IPS-18c (cell line): ENCODE results near the gene CCDC117.
A peak's percentile ranks its signal among the peaks of the same experiment; 100 is the strongest.
"Not testable (repeated sequence)": the region's sequence is repeated elsewhere in the genome, so short reads cannot be mapped to it uniquely, and the experiment has no call there.

Experiments used
- H3K4me3 ChIP-seq: 2 replicates; pipeline ENCODE4 v1.7.0; 2013; ENCODE audit warnings: low read depth, mild to moderate bottlenecking, low read length, moderate library complexity; ENCODE audit not compliant: insufficient read depth
- H3K9me3 ChIP-seq: one replicate; pipeline ENCODE4 v1.6.1; 2013; ENCODE audit warnings: mild to moderate bottlenecking, low read length, moderate library complexity; ENCODE audit not compliant: control insufficient read depth, insufficient read depth

CCDC117 gene

DNA sequence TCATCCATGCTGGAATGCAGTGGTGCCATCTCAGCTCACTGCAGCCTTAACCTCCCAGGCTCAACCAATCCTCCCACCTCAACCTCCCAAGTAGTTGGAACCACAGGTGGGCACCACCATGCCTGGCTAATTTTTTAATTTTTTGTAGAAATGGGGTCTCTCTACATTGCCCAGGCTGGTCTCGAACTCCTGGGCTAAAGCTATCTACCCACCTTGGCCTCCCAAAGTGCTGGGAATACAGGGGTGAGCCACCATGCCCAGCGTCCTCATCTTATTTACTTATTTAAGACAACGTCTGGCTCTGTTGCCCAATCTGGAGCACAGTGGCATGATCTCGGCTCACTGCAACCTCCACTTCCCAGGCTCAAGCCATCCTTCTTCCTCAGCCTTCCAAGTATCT lies 10.5 kb upstream of the CCDC117 start:
- not testable (repeated sequence) for H3K4me3 ChIP-seq, H3K9me3 ChIP-seq

DNA sequence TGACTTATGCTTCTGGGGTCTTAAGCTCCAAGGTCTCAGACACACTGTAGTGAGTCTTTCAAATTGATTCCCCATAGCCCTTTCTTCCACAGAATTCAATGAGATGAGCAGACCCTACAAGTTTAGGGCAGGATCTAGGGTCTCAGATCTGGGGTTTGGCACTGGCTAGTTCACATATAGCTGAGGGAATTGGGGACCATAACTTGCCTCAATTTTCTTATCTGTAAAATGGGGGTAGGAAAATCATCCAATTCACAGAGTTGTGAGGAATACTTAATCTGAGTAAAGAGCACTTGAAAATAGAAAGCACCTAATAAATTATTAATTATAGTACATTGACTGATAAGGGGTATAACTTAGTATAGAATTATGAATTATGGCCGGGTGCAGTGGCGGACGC lies 5.9 kb upstream of the CCDC117 start:
- H3K9me3 ChIP-seq, result peaks cover 2% of the 10 kb centered on the region
- H3K4me3 ChIP-seq, result no peak overlapping the region

DNA sequence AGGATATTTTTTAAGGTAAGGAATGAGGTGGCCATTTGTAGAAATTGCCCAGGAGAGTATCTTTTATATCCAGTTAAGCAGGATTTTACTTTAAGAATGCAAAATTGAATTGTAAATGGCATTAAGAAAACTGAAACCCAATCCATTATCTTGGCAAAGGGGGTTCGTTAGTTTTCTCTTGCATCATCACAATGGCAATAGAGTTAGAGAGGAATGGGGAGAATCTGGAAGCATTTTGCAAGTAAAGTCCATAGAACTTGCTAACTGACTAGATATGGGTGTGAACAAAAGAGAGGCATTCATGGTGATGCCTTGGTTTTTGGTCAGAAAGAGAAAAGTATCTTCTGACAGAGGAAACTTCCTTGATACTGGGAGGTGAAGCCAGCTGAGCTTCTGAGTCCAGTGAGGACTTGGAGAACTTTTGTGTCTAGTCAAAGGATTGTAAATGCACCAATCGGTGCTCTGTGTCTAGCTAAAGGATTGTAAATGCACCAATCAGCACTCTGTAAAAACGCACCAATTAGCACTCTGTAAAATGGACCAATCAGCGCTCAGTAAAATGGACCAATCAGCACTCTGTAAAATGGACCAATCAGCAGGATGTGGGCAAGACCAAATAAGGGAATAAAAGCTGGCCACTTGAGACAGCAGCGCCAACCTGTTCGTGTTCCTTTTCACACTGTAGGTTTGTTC lies 3.6 kb upstream of the CCDC117 start:
- H3K4me3 ChIP-seq, result no peak overlapping the region
- H3K9me3 ChIP-seq, result peaks cover 5% of the 10 kb centered on the region

DNA sequence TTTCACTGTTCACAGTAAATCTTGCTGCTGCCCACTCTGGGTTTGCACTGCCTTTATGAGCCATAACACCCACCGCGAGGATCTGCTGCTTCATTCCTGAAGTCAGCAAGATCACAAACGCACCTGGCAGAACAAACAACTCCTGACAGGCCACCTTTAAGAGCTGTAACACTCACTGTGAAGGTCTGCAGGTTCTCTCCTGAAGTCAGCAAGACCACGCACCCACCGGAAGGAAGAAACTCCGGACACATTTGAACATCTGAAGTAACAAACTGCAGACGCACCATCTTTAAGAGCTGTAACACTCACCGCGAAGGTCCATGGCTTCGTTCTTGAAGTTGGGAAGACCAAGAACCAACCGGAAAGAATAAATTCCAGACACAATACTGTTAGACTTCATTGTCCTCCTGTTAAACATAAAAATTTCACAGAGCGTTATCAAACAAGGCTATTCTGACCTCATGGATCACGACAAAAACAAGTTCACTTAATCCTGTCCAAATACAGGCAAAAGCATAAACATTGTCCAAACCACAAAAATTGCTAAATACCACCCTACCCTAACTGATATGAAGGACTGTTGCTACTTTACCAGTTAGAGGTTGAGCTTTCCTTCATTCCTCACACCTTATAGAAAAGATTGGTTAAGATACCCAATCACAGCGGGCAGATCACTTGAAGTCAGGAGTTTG lies 3.0 kb upstream of the CCDC117 start:
- Histone ChIP-seq H3K9me3 (peaks cover 5% of the 10 kb centered on the region), H3K4me3 (no peak overlapping the region)

DNA sequence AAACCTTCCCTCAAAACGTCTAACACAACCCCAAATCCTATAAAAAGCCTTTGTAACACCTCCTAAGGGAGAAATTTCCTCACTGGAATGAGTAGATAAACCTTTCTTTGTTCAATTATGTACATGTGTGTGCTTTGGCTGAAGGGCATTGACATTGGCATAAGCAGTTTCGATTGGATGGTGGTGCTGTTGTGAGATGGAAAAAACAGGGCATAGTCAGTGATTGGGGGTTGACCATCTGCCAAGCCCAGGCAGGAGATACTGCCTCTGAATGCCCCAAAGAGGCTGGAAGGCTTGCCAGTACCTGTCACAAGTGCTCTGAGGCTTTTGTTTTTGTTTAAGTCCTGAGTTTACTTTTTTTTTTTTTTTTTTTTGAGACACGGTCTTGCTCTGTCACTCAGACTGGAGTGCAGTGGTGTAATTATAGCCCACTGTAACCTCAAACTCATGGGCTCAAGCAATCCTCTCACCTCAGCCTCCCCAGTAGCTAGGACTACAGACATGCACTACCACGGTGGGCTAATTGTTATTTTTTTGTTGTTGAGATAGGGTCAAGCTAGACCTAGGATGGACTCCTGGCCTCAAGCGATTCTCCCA lies 1.2 kb upstream of the CCDC117 start:
- Histone ChIP-seq H3K9me3 (peaks cover 5% of the 10 kb centered on the region), H3K4me3 (no peak overlapping the region)

DNA sequence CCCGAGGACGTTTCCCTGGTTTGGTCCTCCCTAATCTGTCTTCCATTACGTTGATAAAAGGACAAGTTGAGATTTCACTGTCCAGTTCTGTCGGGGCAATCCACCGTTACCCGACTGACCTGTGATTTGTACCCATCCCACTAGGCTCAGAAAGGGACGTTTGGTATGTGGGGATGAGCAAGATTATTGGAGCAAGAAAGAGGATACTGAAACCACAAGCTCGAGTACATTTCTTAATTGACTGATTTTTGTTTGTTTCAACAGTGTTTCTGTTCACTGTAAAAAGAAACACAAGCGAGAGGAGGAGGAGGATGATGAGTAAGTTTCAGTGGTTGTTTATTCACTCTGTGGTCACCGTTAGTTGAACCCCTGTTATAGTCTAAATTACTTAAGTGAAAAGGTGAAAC lies 969 bp downstream of the CCDC117 start:
- peak overlapping the region; percentile 83 for H3K4me3 ChIP-seq
- H3K9me3 ChIP-seq, result peaks cover 5% of the 10 kb centered on the region

DNA sequence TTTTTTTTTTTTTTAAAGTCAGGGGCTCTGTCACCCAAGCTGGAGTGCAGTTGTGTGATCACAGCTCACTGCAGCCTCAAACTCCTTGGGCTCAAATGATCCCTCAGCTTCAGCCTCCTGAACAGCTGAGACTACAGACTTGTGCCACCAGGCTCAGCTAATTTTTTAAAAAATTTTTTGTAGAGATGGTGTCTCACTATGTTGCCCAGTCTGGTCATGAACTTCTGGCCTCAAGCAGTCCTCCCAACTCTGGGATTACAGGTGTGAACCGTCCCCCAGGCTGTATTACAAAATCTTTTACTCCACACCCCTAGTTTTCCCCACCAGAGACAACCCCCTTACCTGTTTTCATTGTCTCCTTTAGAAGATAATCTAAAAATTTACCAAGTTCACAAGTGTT lies 1.9 kb downstream of the CCDC117 start:
- Histone ChIP-seq H3K9me3 (peaks cover 2% of the 10 kb centered on the region), H3K4me3 (no peak overlapping the region)

DNA sequence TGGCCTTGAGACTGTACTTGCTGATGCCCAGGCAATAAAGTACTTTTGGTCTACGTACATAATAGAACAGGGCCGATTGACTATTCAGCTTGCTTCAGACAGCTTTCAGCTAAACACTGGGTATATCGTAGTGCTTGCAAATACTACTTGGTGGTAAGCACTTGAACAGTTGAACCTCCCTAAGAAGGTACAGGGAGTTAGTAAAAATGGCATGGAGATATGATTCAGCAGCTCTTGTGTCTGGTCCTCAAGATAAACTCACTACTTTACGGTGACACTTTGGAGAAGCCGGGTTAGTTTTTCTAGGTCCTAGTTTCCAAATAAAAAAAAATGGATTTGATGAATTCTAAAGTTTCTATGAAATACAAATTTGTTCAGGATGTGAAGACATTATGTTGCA lies 7.3 kb downstream of the CCDC117 start:
- no peaks in the 10 kb centered on the region for H3K9me3 ChIP-seq
- H3K4me3 ChIP-seq, result no peak overlapping the region

DNA sequence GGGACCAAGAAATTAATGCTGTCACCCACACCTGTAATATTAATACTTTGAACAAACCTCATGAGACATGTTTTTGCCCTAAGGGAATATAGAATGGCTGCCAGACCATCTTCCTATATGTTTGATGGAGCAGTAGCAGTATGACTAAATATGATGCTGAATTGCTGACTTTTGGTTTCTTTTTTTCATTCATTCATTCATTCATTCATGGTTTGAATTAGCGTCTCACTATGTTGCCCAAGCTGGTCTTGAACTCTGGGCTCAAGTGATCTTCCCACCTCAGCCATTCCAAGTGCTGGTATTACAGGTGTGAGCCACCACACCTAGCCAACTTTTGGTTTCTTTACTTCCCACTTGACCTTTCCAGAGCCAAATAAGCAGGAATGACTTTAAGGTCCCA lies 7.8 kb downstream of the CCDC117 start:
- no peaks in the 10 kb centered on the region for H3K9me3 ChIP-seq
- H3K4me3 ChIP-seq, result no peak overlapping the region

DNA sequence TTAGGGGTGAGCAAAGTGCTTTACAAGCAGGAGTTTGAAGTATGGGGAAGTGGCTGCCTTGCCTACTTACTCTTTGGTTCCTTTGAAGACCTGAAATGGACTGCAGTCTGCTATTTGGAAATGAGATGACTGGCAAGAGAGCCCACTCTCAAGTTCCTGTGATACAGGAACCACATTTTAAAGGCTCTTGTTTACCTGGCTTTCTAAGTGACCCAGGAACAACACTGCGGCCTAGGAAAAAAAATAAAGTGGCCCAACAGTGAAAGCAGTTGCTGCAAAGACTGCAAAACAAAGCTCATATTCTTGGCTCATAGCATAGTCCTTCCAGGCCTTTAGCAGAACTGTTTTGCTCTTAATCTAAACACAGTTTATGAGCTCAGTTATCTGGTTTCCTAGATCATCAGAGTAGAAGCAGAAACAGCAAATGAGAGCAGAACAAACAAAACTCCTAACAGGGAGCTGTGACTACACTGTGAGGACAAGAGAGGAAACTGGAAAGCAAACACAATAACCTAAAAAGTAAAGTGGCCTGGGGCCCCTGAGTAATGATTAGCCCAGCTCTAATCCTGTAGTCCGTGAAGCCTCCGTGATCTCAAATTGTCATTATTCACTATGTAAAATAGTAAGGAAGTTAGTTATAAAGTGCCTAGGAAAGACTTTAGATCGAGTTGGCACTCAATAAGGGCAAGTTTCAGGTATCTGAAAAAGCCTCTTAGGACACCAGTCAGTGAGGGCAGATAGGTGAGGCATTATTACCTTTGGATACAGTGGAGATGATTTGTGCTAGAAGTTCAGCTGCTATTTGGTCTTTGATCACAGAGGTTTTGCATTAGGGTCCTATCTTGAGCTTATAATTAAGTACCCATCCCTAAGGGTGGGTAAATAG lies 11.5 kb downstream of the CCDC117 start:
- Histone ChIP-seq H3K4me3 (no peak overlapping the region), H3K9me3 (no peaks in the 10 kb centered on the region)

DNA sequence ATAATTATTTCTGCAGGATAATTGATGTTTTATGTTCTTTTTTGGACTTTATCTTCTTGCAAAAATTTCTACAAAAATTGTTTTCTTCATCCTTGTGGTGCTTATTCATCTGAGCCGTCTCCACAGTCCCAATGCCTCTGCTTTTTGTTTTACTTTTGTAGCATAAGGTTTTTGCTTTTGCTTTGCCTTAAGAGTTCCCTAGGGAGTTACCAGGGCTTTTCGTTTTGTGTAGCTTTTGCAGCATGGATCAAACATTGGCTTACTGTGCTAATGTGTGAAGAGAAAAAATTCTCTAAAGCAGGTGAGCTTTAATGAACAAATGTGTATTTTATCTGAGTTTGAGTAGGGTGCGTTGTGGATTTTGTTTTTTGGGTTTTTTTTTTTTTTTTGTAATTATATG lies 16.1 kb downstream of the CCDC117 start:
- Histone ChIP-seq H3K9me3 (no peaks in the 10 kb centered on the region), H3K4me3 (no peak overlapping the region)

DNA sequence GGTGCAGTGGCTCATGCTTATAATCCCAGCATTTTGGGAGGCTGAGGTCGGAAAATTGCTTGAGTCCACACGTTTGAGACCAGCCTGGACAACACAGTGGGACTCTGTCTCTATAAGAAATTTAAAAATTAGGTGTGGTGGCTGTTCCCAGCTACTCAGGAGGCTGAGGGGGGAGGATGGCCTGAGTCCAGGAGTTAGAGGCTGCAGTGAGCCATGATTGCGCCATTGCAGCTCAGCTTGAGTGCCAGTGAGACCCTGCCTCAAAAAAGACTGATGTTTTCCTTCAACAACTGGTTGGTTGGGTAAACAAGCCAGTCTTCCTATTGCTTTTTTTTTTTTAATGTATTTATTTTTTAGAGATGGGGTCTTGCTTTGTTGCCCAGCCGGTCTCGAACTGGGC lies 18.6 kb downstream of the CCDC117 start:
- H3K4me3 ChIP-seq, result no peak overlapping the region
- H3K9me3 ChIP-seq, result no peaks in the 10 kb centered on the region

DNA sequence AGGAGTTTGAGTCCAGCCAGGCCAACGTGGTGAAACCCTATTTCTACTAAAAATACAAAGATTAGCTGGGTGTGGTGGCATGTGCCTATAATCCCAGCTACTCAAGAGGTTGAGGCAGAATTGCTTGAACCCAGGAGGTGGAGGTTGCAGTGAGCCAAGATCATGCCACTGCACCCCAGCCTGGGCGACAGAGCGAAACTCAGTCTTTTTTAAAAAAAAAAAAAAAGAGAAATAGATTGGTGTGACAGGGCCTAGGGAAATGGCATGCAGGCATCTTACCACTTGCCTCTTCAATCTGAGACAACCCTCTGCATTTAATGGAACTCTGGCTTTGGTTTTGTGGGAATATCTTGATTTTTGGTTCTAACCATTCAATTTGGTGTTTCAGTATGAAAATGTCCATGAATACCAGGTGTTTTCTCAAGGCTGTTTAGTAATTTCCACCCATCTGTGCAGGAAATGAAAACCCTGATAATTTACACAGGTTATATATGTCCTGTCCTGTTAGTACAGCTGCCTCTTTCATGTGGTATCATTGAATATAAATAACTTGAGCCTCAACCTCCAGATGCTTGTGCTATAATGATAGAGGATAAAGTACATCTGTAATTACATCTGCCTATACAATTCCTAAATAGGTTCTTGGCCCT lies 19.5 kb downstream of the CCDC117 start:
- no peaks in the 10 kb centered on the region for H3K9me3 ChIP-seq

DNA sequence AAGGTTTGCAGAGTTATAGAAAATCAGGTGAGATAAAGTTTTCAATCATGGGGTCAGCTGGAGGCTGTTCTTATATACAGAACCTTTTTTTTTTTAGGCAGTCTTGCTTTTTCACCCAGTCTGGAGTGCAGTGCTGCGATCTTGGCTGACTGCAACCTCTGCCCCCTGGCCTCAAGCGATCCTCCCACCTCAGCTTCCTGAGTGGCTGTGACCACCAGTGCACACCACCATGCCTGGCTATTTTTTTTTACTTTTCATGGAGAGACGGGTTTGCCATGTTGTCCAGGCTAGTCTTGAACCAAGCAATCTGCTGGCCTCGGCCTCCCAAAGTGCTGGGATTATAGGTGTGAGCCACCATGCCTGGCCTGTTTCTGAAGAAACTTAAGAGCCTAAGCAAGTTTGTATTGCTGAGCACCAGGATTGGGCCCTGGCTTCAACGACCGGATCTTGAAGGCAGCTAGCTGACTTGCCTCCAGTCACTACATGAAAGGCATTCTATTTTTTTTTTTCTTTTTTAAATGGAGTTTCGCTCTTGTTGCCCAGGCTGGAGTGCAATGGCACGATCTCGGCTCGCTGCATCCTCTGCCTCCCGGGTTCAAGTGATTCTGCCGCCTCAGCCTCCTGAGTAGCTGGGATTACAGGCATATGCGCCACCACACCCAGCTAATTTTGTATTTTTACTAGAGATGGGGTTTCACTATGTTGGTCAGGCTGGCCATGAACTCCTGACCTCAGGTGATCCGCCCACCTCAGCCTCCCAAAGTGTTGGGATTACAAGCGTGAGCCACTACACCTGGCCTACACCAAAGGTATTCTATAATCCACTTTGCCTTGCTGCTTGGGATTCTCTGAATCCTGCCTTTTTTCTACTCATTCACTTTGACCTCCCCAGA lies 20.2 kb downstream of the CCDC117 start:
- Histone ChIP-seq H3K9me3 (no peaks in the 10 kb centered on the region), H3K4me3 (no peak overlapping the region)

More for the DNA sequence above, 19.5 kb downstream of the CCDC117 start:
- H3K4me3 ChIP-seq, result no peak overlapping the region

DNA sequence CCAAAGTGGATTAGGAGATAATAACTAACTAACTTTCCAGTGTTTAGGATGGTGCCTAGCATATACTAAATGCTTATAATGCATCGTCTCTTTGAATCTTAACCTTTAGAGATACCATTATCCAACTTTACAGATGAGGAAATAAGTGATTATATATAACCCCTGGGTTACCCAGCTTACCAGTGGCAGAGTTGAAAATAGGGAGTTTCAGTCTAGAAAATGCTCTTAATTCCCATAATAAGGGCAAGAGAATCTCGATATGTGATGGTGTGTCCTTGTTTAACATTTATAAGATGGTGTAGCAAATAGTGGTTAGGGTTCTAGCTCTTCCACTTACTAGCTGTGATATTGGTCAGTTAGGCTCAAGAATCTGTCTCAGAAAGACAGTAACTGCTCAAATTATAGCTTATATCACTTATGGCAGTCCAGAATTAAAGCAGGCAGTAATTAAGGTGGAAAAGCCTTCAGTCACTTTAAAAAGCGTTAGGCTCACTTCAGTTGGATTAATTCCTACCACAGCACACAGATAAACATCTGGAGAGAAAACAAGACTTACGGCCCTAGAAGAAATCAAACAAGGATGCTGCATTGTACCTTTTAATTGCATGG lies 21.6 kb downstream of the CCDC117 start:
- Histone ChIP-seq H3K9me3 (no peaks in the 10 kb centered on the region), H3K4me3 (no peak overlapping the region)
